SHP77 (cell line): ENCODE results near the gene TRDMT1.

ENCODE experiments used
- DNase-seq, 2 experiments: peaks; one replicate each; lab custom pipeline; 2025; lab: John Stamatoyannopoulos, UW

TRDMT1 gene

GRCh38 chr10:17174626-17175025 is 26.8 kb downstream of the TRDMT1 start:
- no peak for DNase-seq

GRCh38 chr10:17171141-17171641 is 30.3 kb downstream of the TRDMT1 start:
- no peak for DNase-seq

- no peak for DNase-seq
These were observed 31.7 kb downstream of the TRDMT1 start for GRCh38 chr10:17169803-17170202.

GRCh38 chr10:17166699-17167098 is 34.8 kb downstream of the TRDMT1 start:
- no peak for DNase-seq

- no peak for DNase-seq
These were observed 38.6 kb downstream of the TRDMT1 start for GRCh38 chr10:17162828-17163227.

- no peak for DNase-seq
These were observed 39.7 kb downstream of the TRDMT1 start for GRCh38 chr10:17161775-17162174.

GRCh38 chr10:17157024-17157423 is 44.4 kb downstream of the TRDMT1 start:
- DNase-seq = no peak

- no peak for DNase-seq
These were observed 45.6 kb downstream of the TRDMT1 start for GRCh38 chr10:17155826-17156225.

GRCh38 chr10:17154116-17154515 is 47.4 kb downstream of the TRDMT1 start:
- no peak for DNase-seq

GRCh38 chr10:17153321-17153720 is 48.2 kb downstream of the TRDMT1 start:
- DNase-seq = no peak

- no peak for DNase-seq
These were observed 49.8 kb downstream of the TRDMT1 start for GRCh38 chr10:17151716-17152115.

GRCh38 chr10:17147884-17148489 is 53.5 kb downstream of the TRDMT1 start:
- DNase-seq = no peak

GRCh38 chr10:17146892-17147291 is 54.6 kb downstream of the TRDMT1 start:
- no peak for DNase-seq

GRCh38 chr10:17145239-17145638 is 56.2 kb downstream of the TRDMT1 start:
- DNase-seq = no peak

GRCh38 chr10:17144757-17145156 is 56.7 kb downstream of the TRDMT1 start:
- DNase-seq = no peak

GRCh38 chr10:17144032-17144431 is 57.4 kb downstream of the TRDMT1 start:
- DNase-seq = no peak

- no peak for DNase-seq
These were observed 58.3 kb downstream of the TRDMT1 start for GRCh38 chr10:17143055-17143690.

- no peak for DNase-seq
These were observed 59.8 kb downstream of the TRDMT1 start for GRCh38 chr10:17141504-17142229.

GRCh38 chr10:17140386-17140761 is 61.1 kb downstream of the TRDMT1 start:
- no peak for DNase-seq

GRCh38 chr10:17138460-17139042 is 62.9 kb downstream of the TRDMT1 start:
- no peak for DNase-seq

GRCh38 chr10:17134737-17135260 is 66.7 kb downstream of the TRDMT1 start:
- DNase-seq = no peak

GRCh38 chr10:17134282-17134681 is 67.2 kb downstream of the TRDMT1 start:
- DNase-seq = no peak

GRCh38 chr10:17129741-17130140 is 71.7 kb downstream of the TRDMT1 start, which contains the start of gene CUBN:
Gene CUBN, minus strand, starts transcription at chr10:17129811. Its CDS starts 46 bp downstream, at chr10:17129765.
- no peak for DNase-seq
